ENCODE results near the gene C3. TPM values are rescaled to one million over a fixed set of nuclear protein-coding genes. Genes with fewer than 3 reads are reported as not detected.

Gene C3
- total RNA-seq, 1 donor from 2014 or later = 1.5 TPM

GRCh38 chr19:6678690-6679109, 41.8 kb downstream of the C3 start:
- peaks cover 8% of the 10 kb centered on the region for H3K4me1 Mint-ChIP-seq
- Histone ChIP-seq H3K4me1 (no peaks in the 10 kb centered on the region), H3K4me2 (no peak overlapping the region), H3K27me3 (no peaks in the 10 kb centered on the region), H4K20me1 (ENCODE audit: low read depth) (no peaks in the 10 kb centered on the region), H3K9me3 (ENCODE audit: low read depth) (no peaks in the 10 kb centered on the region), H3K27ac (no peak overlapping the region), H3F3A (ENCODE audit: low read depth) (no peaks in the 10 kb centered on the region), H3K79me2 (ENCODE audit: low read depth) (no peaks in the 10 kb centered on the region), H3K36me3 (no peaks in the 10 kb centered on the region), H3K4me3 (no peak overlapping the region), H2AFZ (replicated peaks) (no peak overlapping the region), H3K9ac (no peak overlapping the region)
- no peak for DNase-seq (ENCODE audit: low spot score)
- H3K36me3 Mint-ChIP-seq = no peaks in the 10 kb centered on the region
- H3K4me3 Mint-ChIP-seq = no peak overlapping the region
- TF ChIP-seq CTCF (IDR thresholded peaks at IDR 0.05) = no peak
- TF ChIP-seq EZH2phosphoT487 (IDR thresholded peaks at IDR 0.05) = no peak
- no peak for TF ChIP-seq EZH2 (IDR thresholded peaks at IDR 0.05)
- no peak overlapping the region for H3K27ac Mint-ChIP-seq
- peaks cover 11% of the 10 kb centered on the region for H3K27me3 Mint-ChIP-seq (ENCODE audit: insufficient read depth, low read depth)
- H3K9me3 Mint-ChIP-seq = peaks cover 12% of the 10 kb centered on the region

GRCh38 chr19:6677883-6678689, 42.4 kb downstream of the C3 start:
- Histone ChIP-seq H3K4me2 (peak overlapping the region; percentile 65), H3K4me1 (no peaks in the 10 kb centered on the region), H4K20me1 (ENCODE audit: low read depth) (no peaks in the 10 kb centered on the region), H2AFZ (replicated peaks) (peak overlapping the region; percentile 63), H3F3A (ENCODE audit: low read depth) (no peaks in the 10 kb centered on the region), H3K36me3 (no peaks in the 10 kb centered on the region), H3K4me3 (peak overlapping the region; percentile 27), H3K27me3 (no peaks in the 10 kb centered on the region), H3K79me2 (ENCODE audit: low read depth) (no peaks in the 10 kb centered on the region), H3K9me3 (ENCODE audit: low read depth) (no peaks in the 10 kb centered on the region), H3K9ac (no peak overlapping the region), H3K27ac (no peak overlapping the region)
- Mint-ChIP-seq H3K36me3 (no peaks in the 10 kb centered on the region), H3K27me3 (ENCODE audit: insufficient read depth, low read depth) (peaks cover 10% of the 10 kb centered on the region), H3K9me3 (peaks cover 12% of the 10 kb centered on the region), H3K27ac (no peak overlapping the region), H3K4me3 (peak overlapping the region; percentile 49), H3K4me1 (peaks cover 8% of the 10 kb centered on the region)
- TF ChIP-seq EZH2phosphoT487 (IDR thresholded peaks at IDR 0.05) (no peak), EZH2 (IDR thresholded peaks at IDR 0.05) (no peak), CTCF (IDR thresholded peaks at IDR 0.05) (no peak)
- DNase-seq (ENCODE audit: low spot score) = peak; percentile 67

GRCh38 chr19:6677495-6677882, 43.0 kb downstream of the C3 start:
- H3K4me2 ChIP-seq = peak overlapping the region; percentile 65
- no peaks in the 10 kb centered on the region for H3K79me2 ChIP-seq (ENCODE audit: low read depth)
- H3K4me1 Mint-ChIP-seq = peaks cover 8% of the 10 kb centered on the region
- H3K9me3 Mint-ChIP-seq = peaks cover 12% of the 10 kb centered on the region
- H3K27me3 ChIP-seq = no peaks in the 10 kb centered on the region
- H3K27me3 Mint-ChIP-seq (ENCODE audit: insufficient read depth, low read depth) = peaks cover 8% of the 10 kb centered on the region
- no peaks in the 10 kb centered on the region for H3K36me3 Mint-ChIP-seq
- peak overlapping the region; percentile 27 for H3K4me3 ChIP-seq
- DNase-seq (ENCODE audit: low spot score) = no peak
- no peak overlapping the region for H3K9ac ChIP-seq
- no peaks in the 10 kb centered on the region for H3K36me3 ChIP-seq
- no peak overlapping the region for H3K27ac ChIP-seq
- H3K4me3 Mint-ChIP-seq = peak overlapping the region; percentile 49
- TF ChIP-seq EZH2 (IDR thresholded peaks at IDR 0.05) = no peak
- no peak for TF ChIP-seq EZH2phosphoT487 (IDR thresholded peaks at IDR 0.05)
- TF ChIP-seq CTCF (IDR thresholded peaks at IDR 0.05) = no peak
- no peaks in the 10 kb centered on the region for H3K9me3 ChIP-seq (ENCODE audit: low read depth)
- no peaks in the 10 kb centered on the region for H3F3A ChIP-seq (ENCODE audit: low read depth)
- no peaks in the 10 kb centered on the region for H4K20me1 ChIP-seq (ENCODE audit: low read depth)
- no peaks in the 10 kb centered on the region for H3K4me1 ChIP-seq
- no peak overlapping the region for H2AFZ ChIP-seq (replicated peaks)
- no peak overlapping the region for H3K27ac Mint-ChIP-seq
